ENCODE data around the gene COX11.

COX11 gene

DNA sequence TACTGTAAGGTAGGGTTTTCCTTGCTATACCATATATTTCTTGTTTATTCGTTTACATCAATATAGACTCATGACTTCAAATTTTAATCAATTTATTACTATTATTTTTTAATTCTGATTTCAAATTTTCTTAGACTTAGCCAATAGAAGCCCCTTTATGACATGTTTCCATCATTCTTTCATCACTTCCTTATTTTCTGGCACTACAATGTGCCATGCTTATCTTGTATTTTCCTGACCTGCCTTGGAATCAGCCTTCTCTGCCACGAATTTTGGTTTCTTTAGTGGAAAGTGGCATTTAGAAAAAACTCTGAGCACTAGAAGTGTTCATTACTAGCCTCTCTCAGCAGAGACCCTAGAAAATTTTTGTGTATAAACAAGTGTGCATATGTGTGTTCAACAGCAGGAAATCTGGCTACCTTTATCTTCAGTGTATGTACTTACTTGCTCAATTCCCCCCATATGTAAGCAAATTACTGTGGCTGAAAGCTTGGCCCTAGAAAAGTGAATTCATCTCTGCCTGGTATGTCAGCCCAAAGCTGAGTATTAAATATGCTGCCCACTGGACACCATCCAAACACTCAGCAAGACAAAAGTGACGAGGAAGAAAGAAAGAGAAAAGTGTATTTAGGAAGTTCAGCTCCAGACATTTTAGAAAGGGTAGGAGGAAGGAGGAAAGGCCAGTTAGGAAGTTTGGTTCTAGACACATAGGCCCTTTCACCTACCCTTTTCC lies 4.1 kb upstream of the COX11 start:
- Histone ChIP-seq H3K27ac (no peak overlapping the region), H3K27me3 (no peaks in the 10 kb centered on the region), H3K36me3 (no peaks in the 10 kb centered on the region), H3K4me3 (no peak overlapping the region), H3K4me1 (peaks cover 0 to 18% (median 6%) of the 10 kb centered on the region in 4 donors), H3K9me3 (no peaks in the 10 kb centered on the region)
- TF ChIP-seq, protein P1, sequence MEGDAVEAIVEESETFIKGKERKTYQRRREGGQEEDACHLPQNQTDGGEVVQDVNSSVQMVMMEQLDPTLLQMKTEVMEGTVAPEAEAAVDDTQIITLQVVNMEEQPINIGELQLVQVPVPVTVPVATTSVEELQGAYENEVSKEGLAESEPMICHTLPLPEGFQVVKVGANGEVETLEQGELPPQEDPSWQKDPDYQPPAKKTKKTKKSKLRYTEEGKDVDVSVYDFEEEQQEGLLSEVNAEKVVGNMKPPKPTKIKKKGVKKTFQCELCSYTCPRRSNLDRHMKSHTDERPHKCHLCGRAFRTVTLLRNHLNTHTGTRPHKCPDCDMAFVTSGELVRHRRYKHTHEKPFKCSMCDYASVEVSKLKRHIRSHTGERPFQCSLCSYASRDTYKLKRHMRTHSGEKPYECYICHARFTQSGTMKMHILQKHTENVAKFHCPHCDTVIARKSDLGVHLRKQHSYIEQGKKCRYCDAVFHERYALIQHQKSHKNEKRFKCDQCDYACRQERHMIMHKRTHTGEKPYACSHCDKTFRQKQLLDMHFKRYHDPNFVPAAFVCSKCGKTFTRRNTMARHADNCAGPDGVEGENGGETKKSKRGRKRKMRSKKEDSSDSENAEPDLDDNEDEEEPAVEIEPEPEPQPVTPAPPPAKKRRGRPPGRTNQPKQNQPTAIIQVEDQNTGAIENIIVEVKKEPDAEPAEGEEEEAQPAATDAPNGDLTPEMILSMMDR (IDR thresholded peaks at IDR 0.05): no peak
- DNase-seq: no peak
- intact Hi-C loops (cut with DNase I; ENCODE audit: low total_unique reads): no loop called here

DNA sequence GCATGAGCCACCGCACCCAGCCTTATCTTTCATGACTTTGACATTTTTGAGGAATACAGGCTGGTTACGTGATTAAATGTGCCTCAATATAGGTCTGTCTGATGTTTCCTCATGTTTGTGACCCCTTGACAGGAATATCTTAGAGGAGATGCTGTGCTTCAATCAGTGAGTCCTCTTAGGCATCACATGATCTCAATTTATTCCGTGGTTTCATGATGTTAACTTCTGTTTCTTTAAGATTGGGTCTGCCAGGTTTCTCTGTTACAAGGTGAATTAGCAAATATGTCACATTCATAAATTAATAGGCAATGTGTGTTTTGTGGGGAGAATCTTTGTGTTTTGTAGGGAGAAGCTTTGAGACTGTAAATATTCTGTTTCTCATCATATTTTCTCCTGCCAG lies 3.4 kb upstream of the COX11 start:
- intact Hi-C loops (cut with DNase I; ENCODE audit: low total_unique reads): no loop called here
- no peak for DNase-seq
- Histone ChIP-seq H3K4me3 (no peak overlapping the region), H3K9me3 (no peaks in the 10 kb centered on the region), H3K4me1 (peaks cover 0 to 25% (median 11%) of the 10 kb centered on the region in 4 donors), H3K27ac (no peak overlapping the region), H3K27me3 (no peaks in the 10 kb centered on the region), H3K36me3 (no peaks in the 10 kb centered on the region)
- TF ChIP-seq, protein P1 (IDR thresholded peaks at IDR 0.05): no peak

DNA sequence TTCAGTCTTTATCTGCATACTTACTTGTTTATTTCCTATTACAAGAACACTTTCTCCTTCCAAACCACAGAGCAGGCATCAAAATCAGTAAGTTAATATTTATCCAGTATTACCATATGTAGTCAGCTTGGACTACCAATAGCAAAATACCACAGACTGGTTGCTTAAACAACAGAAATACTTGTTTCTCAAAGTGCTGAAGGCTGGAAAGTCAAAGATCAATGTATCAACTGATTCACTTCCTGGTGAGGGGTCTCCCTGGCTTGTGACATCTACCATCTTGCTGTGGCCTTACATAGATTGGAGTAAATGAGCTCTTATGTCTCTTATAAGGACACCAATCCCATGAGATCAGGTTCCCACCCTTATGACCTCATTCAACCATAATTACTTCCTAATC lies 2.7 kb upstream of the COX11 start:
- Histone ChIP-seq H3K27me3 (no peaks in the 10 kb centered on the region), H3K4me1 (peaks cover 0 to 32% (median 18%) of the 10 kb centered on the region in 4 donors), H3K27ac (no peak overlapping the region), H3K9me3 (no peaks in the 10 kb centered on the region), H3K36me3 (no peaks in the 10 kb centered on the region), H3K4me3 (no peak overlapping the region)
- no peak for DNase-seq
- intact Hi-C loops (cut with DNase I; ENCODE audit: low total_unique reads): no loop called here
- TF ChIP-seq, protein P1 (IDR thresholded peaks at IDR 0.05): no peak

DNA sequence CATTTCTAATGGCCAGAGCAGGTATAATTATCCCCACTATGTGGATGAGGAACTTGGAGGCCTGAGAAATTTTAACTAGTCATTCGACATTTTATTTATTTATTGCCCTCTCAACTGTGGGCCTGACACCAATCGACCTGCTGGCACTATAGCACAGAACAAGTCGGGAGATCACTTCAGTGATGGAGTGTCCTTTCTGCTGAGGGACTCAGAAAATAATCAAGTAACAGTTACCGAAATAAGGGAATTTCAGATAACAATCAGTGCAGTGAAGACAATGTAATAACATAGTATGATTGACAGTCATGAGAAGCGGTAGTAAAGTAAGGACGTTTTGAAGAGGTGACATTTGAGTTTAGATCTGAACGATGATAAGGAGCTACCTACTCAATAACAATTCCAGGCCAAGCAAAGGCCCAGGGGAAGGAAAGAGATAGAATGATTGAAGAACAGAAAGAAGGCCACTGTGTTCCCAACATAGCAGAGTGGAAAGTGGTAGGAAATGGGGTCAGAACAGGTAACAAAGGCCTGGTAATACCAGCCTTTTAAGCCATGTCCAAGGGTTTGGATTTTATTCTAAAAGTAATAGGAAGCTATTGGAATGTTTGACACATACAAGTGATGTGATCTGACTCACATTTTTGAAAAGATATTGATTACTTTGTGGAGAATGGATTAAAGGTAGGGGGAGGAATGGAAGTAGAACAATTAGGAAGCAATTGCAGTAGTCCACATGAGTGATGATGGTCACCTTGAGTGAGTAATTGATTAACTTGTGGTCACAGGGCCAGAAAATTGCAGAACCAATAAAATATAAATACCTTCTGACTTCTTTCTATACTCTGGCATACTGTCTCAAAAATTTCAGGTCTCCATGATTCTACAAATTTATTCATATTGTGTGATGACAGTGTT lies 1.5 kb upstream of the COX11 start:
- TF ChIP-seq, protein P1 (IDR thresholded peaks at IDR 0.05): no peak
- H3K9me3 ChIP-seq: no peaks in the 10 kb centered on the region
- no peaks in the 10 kb centered on the region for H3K27me3 ChIP-seq
- intact Hi-C loops (cut with DNase I; ENCODE audit: low total_unique reads): no loop called here
- H3K27ac ChIP-seq: peak overlapping the region; percentile 91 to 92
- H3K4me1 ChIP-seq: peaks cover 0 to 34% (median 18%) of the 10 kb centered on the region in 4 donors
- H3K36me3 ChIP-seq: no peaks in the 10 kb centered on the region
- DNase-seq: no peak
- H3K4me3 ChIP-seq: peak overlapping the region; percentile 87 to 98

DNA sequence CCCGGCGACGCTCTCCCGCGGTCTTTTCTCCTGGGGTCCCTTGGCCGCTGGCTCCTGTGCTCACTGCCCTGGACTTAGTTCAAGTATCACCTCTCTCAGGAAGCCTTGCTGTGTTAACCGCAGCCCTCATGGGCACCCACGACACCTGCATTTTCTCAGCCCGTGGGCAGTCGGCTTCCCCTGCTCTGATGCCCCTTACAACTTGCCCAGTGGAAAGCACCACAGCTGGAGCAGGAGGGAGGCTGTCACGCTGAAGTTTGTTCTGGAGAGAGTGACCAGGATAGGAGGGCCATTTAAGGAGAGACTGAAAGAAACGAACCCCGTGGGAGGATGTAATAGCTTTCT lies 506 bp upstream of the COX11 start:
- peak overlapping the region; percentile 91 to 92 for H3K27ac ChIP-seq
- intact Hi-C loops (cut with DNase I; ENCODE audit: low total_unique reads): no loop called here
- TF ChIP-seq, protein P1 (IDR thresholded peaks at IDR 0.05): no peak

More for the DNA sequence above, 506 bp upstream of the COX11 start:
- Histone ChIP-seq H3K27me3 (no peaks in the 10 kb centered on the region), H3K4me1 (peaks cover 0 to 34% (median 18%) of the 10 kb centered on the region in 4 donors), H3K36me3 (peaks cover 3 to 9% (median 6%) of the 10 kb centered on the region in 3 donors), H3K4me3 (peak overlapping the region; percentile 87 to 98), H3K9me3 (no peaks in the 10 kb centered on the region)
- peak in 1 of 2 donors; percentile 29 for DNase-seq

Data from tibial artery (tissue), 4 donors.